SH-SY5Y (cell line): ENCODE results near the gene GID8.

ENCODE experiments used
- GATA2 ChIP-seq: IDR thresholded peaks from 2 replicates; pipeline ENCODE4 v1.6.1; 2011; ENCODE audit warnings: mild to moderate bottlenecking, low read depth, low read length
- GATA3 ChIP-seq: IDR thresholded peaks from 2 replicates; pipeline ENCODE4 v1.6.1; 2011; ENCODE audit warnings: low read depth, mild to moderate bottlenecking, low read length, moderate library complexity

GID8 gene

DNA sequence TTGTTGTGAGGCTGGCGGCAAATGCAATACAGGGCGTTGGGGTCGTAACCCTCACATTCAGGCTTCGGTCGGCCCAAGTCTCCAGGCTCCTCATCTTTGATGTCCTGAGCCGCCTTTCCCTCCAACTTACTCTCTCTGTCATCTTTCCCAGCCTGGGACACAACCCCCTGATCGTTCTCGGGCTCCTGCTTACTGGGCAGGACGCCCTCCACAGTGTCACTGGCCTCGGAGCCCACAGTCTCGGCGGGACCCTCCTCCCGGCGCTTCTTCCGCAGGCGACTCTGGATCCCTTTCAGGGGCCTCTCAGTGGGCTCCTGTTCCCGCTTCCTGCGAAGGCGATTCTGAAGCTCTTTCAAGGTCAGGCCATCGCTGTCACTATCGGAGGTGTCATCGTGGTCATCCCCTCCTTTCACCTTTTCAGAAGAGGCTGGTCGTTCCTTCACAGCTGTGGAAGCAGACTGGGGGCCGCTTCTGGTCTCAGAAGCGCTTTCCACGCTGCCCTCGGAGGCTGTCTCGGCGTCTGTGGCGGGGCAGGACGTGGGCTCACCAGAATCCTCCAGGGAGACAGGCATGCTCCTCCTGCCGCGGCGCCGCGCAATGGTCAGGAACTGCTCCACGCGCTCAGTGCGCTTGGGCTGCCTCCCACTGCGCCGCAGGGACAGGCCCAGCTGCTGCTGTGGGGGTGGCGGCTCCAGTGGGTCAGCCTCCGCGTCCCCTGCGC is 27.0 kb upstream of the GID8 start:
- TF ChIP-seq GATA2 (no peak), GATA3 (no peak)

DNA sequence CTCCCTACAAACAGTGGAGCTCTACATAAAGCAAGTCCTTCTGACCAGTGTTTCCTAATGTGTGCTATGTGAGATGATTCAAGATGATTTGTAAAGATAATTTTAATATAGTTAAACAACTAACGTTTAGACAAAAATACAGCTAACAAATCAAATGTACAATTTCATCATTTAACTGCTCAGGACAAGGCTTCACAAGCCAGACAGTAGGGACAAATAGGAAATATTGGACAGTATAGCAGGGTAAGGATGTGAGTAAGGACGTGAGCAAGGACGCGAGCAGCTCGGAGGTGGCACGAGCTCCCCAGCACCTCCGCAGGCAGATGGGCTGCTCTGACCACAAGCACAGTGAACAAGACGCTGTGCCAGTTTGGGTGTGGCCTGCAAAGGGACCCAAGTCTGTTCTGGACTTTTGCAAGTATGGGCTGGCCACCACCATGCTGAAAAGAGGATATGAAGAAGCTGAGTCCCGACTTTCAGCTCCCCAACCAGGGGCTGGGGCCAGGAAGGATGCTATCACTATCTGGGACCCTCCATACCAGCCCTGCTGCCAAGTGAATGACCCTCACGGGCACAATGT is 26.2 kb upstream of the GID8 start:
- TF ChIP-seq GATA2 (no peak), GATA3 (no peak)

DNA sequence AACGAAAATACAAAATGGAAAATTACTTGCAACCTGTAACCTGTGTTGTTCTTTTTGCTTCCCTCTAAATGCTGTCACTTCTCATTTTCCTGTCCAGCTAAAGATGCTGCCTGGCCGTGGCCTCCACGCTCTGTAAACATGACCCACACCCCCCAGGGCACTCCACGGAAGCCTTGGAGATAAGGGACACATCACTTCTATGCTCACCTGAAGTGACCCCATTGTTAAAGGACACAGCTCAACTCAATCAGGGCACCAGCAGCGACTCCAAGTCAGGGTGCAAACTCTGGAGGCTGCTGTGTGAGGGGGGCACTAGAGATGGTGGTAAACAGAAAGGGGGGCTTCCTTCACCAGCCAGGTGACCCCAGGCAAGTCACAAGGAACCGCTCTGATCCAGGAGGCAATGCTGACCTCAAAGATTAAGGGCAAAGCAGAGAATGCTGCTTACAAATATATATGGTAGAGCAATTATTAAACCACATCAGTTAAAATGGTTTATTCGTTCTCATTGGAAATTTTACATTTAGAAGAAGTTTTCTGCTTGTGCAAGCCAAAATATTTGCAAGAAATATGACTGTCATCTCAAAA is 24.8 kb upstream of the GID8 start:
- TF ChIP-seq GATA2 (no peak), GATA3 (no peak)

DNA sequence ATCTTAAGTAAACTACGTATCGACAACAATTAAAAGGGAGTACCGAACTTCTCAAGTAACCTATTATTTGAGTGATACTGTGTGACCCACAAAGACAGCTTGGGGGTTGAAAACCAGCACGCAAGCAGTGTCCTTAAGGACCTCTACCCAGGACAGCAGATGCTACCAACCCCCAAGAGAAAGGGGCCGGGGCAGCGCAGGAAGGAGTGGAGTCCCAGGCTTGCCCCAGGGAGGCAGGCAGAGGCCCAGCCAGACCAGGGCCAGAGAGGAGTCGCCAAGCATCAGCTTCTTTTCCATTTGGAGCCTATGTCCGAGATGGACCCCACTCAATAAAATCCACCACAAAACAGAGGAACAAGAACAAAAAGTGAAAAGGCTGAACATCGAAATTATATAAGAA is 23.5 kb upstream of the GID8 start:
- TF ChIP-seq GATA2, result no peak
- TF ChIP-seq GATA3, result no peak

DNA sequence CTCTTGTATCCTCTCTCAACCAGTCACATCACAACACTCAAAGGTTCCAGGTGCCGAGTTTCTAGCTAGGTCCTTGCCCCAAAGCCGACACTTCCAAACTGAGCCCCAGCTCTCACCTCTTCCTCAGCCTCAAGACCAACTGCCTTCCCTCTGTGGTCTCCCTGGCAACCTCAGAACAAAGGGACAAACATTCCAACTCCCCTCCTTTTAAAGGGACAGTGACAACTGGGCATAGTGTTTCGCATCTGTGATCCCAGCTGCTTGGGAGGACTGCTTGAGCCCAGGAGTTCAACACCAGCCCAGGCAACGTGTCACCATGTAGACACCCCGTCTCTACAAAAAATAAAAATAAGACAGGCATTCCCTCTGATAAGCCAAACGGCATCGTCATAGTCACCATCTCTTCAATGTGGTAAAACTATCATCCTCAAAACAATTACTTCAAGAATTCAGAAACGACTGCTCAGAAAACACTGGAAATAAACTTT is 22.9 kb upstream of the GID8 start:
- no peak for TF ChIP-seq GATA2
- no peak for TF ChIP-seq GATA3

DNA sequence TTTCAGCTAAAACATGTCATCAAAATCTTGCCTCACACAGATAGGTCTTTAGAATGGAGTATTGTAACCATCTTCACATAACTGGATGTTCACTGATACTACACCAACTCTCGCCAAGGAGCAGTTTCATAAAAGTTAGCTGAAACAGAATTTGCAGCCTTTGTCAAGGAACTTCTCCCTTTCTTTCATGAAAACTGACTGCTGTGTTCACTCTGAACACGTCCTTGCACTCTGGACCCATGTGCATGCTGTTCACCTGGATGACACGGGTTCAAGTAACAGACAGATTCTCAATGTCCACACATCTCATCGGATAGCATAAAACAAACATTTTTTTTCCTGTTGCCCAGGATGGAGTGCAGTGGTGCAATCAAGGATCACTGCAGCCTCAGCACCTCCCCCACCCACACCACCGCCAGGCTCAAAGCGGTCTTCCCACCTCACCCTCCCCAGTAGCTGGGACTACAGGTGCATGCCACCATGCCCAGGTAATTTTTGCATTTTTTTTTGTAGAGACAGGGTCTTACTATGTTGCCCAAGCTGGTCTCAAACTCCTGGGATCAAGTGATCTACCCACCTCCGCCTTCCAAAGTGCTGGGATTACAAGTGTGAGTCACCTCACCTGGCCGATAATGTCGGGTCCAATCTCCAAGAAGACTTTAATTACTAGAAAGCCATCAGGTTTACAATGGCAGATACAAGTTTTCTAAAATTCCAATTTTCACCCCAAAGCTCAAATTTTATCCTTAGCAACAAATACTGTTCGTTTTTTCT is 21.1 kb upstream of the GID8 start:
- TF ChIP-seq GATA3, result no peak
- TF ChIP-seq GATA2, result no peak

DNA sequence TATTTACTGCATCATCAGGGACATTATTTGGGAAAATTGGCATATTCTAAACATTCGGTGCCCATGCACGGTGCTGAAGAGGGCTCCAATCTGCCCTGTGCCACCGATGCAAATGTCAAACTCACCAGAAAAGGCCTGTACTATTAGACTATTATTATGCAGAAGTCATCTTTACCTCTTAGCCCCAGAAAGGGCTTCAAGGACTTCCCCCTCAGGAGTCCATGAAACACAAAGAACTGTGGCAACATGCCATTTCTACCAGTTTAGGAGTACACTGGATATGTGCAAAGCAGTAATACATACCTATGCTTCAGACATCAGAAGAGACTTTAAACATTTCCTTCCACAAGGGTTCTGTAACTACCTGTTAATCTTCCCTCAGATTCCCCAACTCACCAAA is 20.2 kb upstream of the GID8 start:
- no peak for TF ChIP-seq GATA2
- no peak for TF ChIP-seq GATA3

DNA sequence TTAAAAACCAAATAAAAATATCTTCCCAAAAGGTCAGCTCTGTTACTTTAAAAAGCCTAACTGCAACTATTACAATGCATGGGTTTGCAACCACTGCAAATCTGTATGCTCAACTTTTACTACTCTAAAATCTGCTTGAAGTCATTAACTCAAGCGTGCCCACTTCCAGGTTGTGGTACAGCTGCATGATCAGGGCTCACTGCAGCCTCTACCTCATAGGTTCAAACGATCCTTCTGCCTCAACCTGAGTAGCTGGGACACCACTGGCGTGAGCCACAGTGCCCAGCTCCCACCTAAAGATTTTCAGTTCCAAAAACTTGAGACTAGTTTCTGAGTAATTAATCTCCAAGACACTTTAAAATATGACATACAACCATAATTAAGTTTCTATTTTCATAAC is 19.8 kb upstream of the GID8 start:
- TF ChIP-seq GATA2 (no peak), GATA3 (no peak)

DNA sequence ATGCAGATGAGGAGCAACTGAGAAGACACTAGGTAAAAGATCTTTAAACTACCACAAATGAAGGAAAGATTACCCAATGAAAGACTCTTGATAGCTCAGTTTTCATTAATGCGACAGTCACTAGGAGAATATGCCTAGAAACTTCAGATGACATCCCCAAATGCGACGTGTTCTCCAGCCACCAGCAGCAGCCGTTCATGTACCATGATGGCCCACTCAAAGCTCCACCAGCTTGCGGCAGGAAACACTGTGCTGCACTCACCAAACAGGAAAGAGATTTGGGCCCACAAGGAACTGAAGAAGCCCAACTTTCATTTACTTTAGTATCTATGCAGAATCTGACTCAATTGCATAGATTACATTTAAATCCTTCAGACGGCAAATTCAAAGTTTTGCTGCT is 19.1 kb upstream of the GID8 start:
- no peak for TF ChIP-seq GATA2
- no peak for TF ChIP-seq GATA3

DNA sequence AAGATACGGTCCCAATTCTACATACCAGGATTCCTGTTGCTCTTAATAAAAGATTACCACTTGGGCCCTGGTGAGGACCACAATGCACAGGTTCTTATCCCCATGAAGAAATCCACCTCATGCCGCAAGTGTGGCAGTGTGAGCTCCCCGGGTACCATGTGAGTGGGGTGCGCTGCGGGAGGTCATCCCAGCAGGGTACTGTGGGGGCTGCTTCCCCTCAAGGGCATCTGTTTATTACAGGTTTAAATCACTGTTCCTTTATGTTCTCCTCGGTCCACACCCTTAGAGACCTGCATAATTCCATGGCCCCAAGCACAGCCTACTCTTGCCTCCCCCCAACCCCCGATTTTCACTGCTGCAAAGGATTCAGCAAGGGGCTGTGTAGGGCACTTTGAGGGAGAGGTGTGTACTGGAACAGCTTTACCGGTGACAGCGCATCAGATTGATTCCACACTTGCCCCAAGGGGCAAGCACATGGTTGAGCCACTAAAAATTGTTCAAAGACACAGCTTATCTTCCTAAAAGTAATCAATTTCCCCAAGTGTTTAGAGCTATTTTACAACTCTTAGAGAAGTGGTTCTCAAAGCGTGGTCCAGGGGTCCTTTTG is 17.8 kb upstream of the GID8 start:
- no peak for TF ChIP-seq GATA3
- TF ChIP-seq GATA2, result no peak

DNA sequence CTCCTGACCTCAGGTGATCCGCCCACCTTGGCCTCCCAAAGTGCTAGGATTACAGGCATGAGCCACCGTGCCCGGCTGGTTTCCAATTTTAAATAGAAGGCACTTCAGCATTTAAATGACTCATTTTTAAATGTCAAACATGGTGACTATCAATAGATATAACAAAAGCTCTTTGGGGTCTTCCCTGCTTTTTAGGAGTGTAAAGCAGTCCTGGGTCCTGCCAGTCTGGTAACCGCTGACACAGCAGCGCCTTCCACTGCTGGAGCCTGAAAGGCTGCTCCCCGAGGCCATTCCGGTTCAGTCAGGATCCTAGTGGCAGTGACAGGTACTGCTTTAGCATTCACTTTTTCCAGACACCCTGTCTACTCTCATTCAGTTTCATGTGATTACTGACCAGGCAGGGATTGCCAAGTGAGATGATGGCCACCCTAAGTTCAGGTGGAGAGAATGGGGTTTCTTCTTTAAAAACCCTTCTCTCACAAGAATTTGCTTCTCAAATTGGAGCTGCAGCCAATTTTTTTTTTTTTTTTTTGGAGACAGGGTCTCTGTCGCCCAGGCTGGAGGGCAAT is 16.7 kb upstream of the GID8 start:
- TF ChIP-seq GATA2 (no peak), GATA3 (no peak)

DNA sequence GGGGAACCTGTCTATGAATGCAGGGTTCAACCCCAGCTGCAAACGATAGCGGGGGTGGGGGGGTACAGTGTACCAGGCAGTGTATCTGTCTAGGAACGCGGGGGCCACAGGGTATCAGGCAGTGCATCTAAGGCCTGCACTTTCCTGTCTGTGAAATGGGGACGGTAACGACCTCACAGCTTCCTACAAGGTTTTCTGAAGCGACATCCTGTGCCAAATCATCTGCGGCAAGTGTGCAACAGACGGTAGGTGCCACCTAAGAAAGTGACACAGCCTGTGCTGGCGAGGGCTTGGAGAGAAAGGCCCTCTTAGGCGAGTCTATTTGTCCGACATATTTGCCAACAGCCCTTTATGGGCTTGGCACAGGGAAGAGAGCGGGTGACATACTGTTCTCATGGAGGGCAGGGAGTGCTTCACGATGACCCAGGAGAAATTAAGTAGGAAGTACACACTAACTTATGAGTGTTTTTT is 15.5 kb upstream of the GID8 start:
- TF ChIP-seq GATA2, result no peak
- no peak for TF ChIP-seq GATA3

DNA sequence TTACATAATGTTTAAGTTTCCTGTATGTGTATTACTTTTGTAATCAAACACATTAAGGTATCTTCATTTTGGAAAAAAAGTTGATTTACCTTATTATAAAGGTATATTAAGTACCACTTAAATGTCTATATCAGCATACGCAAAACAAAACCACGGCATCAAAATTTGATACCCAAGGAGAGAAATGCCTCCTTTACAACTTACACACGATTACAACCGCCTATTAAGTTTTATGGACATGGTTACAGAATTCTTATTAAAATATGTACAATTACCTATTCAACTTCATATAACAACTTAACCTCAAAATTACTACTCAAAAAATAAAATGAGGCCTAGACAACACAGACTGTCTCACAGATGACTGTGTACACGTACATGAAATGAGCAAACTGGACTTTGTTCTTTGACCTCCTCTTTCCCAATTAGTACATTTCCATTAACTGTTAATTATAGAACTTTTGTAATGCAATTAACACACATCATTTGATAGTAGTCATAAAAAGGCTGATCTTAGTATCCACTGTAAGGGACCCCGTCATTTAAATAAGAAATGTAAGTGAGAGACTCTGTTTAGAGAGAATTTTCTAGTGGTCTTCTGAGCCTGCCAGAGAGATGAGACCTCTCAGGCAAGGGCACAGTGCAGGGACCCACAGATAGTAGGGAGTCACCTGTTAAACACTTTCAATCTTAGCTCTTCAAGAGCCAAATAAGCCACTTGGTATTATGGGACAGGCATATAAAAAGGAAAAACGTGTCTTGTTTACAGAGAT is 14.1 kb upstream of the GID8 start:
- no peak for TF ChIP-seq GATA3
- TF ChIP-seq GATA2, result no peak
